ENCODE data around the gene PPP1R9A. TPM values are rescaled to one million over a fixed set of nuclear protein-coding genes. Genes with fewer than 3 reads are reported as not detected.

The PPP1R9A gene
- total RNA-seq, 1 experiment from 2014 or later: 5.9 TPM

GRCh38 chr7:94906065-94906851 is 1.1 kb upstream of the PPP1R9A start:
- no TSS peak for BruUV-seq (replicated peaks)
- CTCF ChIA-PET: no interaction called here
- Histone ChIP-seq H3K27me3 (ENCODE audit: low read length) (no peaks in the 10 kb centered on the region), H3K9ac (ENCODE audit: low read length) (no peak overlapping the region), H3K36me3 (ENCODE audit: low read depth, low read length) (no peaks in the 10 kb centered on the region), H3K79me2 (ENCODE audit: low read length) (0 out of 2 replicates have a peak, but pooled peaks cover 8% of the 10 kb centered on the region), H3K27ac (ENCODE audit: low read length) (no peak overlapping the region), H2AFZ (ENCODE audit: low read length) (no peak overlapping the region), H3F3A (ENCODE audit: low read length, unreplicated experiment) (no peaks in the 10 kb centered on the region), H3K4me1 (ENCODE audit: insufficient read depth, low read length) (peaks cover 10% of the 10 kb centered on the region), H4K20me1 (ENCODE audit: low read length) (no peaks in the 10 kb centered on the region), H3K9me2 (replicated peaks; ENCODE audit: low read length) (no peaks in the 10 kb centered on the region), H3K4me2 (ENCODE audit: low read length) (no peak overlapping the region), H3K4me3 (ENCODE audit: low read length) (no peak overlapping the region), H3K9me3 (ENCODE audit: low read length) (no peaks in the 10 kb centered on the region)
- TF ChIP-seq EZH2phosphoT487 (IDR thresholded peaks at IDR 0.05; ENCODE audit: borderline replicate concordance, low read length): no peak
- no peak for TF ChIP-seq CTCF (conservative IDR thresholded peaks at IDR 0.05; ENCODE audit: low read depth, low read length)
- no peak for TF ChIP-seq EZH2 (IDR thresholded peaks at IDR 0.05; ENCODE audit: low read length, unreplicated experiment)
- no peak for ATAC-seq
- intact Hi-C loops (cut with micrococcal nuclease): loop anchor here (2.0 to 10.0 kb wide), 4 partner anchors 196 to 569 kb away; no protein-coding TSS in a partner anchor
- POLR2A ChIA-PET (ENCODE audit: unreplicated experiment): no interaction called here
- no peak for DNase-seq

GRCh38 chr7:94907811-94908322 is 473 bp downstream of the PPP1R9A start:
- H3K79me2 ChIP-seq (ENCODE audit: low read length): 0 out of 2 replicates have a peak, but pooled peaks cover 8% of the 10 kb centered on the region
- DNase-seq (no peak), ATAC-seq (peak; percentile 61)
- H3K27me3 ChIP-seq (ENCODE audit: low read length): no peaks in the 10 kb centered on the region
- CTCF ChIA-PET: interaction anchor here (0.7 to 0.9 kb wide), 2 partner anchors 251 to 339 kb away, joined by 3 to 4 read pairs; no protein-coding TSS in a partner anchor
- POLR2A ChIA-PET (ENCODE audit: unreplicated experiment): interaction anchor here (0.7 kb wide), 2 partner anchors 250 to 1989 kb away, joined by 7 to 17 read pairs; no protein-coding TSS in a partner anchor
- H3K9me3 ChIP-seq (ENCODE audit: low read length): no peaks in the 10 kb centered on the region
- H3K9ac ChIP-seq (ENCODE audit: low read length): peak overlapping the region; percentile 59
- peak overlapping the region; percentile 98 for H3K4me2 ChIP-seq (ENCODE audit: low read length)
- H3K36me3 ChIP-seq (ENCODE audit: low read depth, low read length): no peaks in the 10 kb centered on the region
- H3K9me2 ChIP-seq (replicated peaks; ENCODE audit: low read length): no peaks in the 10 kb centered on the region
- peak overlapping the region; percentile 95 for H2AFZ ChIP-seq (ENCODE audit: low read length)
- BruUV-seq (replicated peaks): no TSS peak
- peak overlapping the region; percentile 95 for H3K4me3 ChIP-seq (ENCODE audit: low read length)
- H3K4me1 ChIP-seq (ENCODE audit: insufficient read depth, low read length): peaks cover 10% of the 10 kb centered on the region
- TF ChIP-seq EZH2phosphoT487 (IDR thresholded peaks at IDR 0.05; ENCODE audit: borderline replicate concordance, low read length): no peak
- H3F3A ChIP-seq (ENCODE audit: low read length, unreplicated experiment): no peaks in the 10 kb centered on the region
- no peaks in the 10 kb centered on the region for H4K20me1 ChIP-seq (ENCODE audit: low read length)
- H3K27ac ChIP-seq (ENCODE audit: low read length): no peak overlapping the region
- intact Hi-C loops (cut with micrococcal nuclease): loop anchor here (1.0 to 10.0 kb wide), 8 partner anchors 65 to 567 kb away; no protein-coding TSS in a partner anchor

GRCh38 chr7:94908323-94909178 is 1.2 kb downstream of the PPP1R9A start:
- Histone ChIP-seq H3K9me2 (replicated peaks; ENCODE audit: low read length) (no peaks in the 10 kb centered on the region), H3K9ac (ENCODE audit: low read length) (peak overlapping the region; percentile 59), H2AFZ (ENCODE audit: low read length) (peak overlapping the region; percentile 95), H3K79me2 (ENCODE audit: low read length) (0 out of 2 replicates have a peak, but pooled peaks cover 8% of the 10 kb centered on the region), H3K9me3 (ENCODE audit: low read length) (no peaks in the 10 kb centered on the region), H4K20me1 (ENCODE audit: low read length) (no peaks in the 10 kb centered on the region), H3K4me3 (ENCODE audit: low read length) (peak overlapping the region; percentile 95), H3K4me2 (ENCODE audit: low read length) (peak overlapping the region; percentile 98), H3F3A (ENCODE audit: low read length, unreplicated experiment) (no peaks in the 10 kb centered on the region), H3K27ac (ENCODE audit: low read length) (no peak overlapping the region), H3K36me3 (ENCODE audit: low read depth, low read length) (no peaks in the 10 kb centered on the region), H3K27me3 (ENCODE audit: low read length) (no peaks in the 10 kb centered on the region), H3K4me1 (ENCODE audit: insufficient read depth, low read length) (peaks cover 10% of the 10 kb centered on the region)
- ChIA-PET CTCF (interaction anchor here (0.7 to 0.9 kb wide), 2 partner anchors 252 to 339 kb away, joined by 3 to 4 read pairs; no protein-coding TSS in a partner anchor), POLR2A (ENCODE audit: unreplicated experiment) (interaction anchor here (0.7 kb wide), 2 partner anchors 251 to 1989 kb away, joined by 7 to 17 read pairs; no protein-coding TSS in a partner anchor)
- ATAC-seq (peak; percentile 61), DNase-seq (peak; percentile 43)
- TSS peak; percentile 49 for BruUV-seq (replicated peaks)
- intact Hi-C loops (cut with micrococcal nuclease): loop anchor here (1.0 to 10.0 kb wide), 7 partner anchors 64 to 566 kb away; no protein-coding TSS in a partner anchor
- no peak for TF ChIP-seq EZH2phosphoT487 (IDR thresholded peaks at IDR 0.05; ENCODE audit: borderline replicate concordance, low read length)
- no peak for TF ChIP-seq CTCF (conservative IDR thresholded peaks at IDR 0.05; ENCODE audit: low read depth, low read length)
- no peak for TF ChIP-seq EZH2 (IDR thresholded peaks at IDR 0.05; ENCODE audit: low read length, unreplicated experiment)

All from PC-3 (cell line).